ENCODE measurements around the gene BAIAP3.

Gene BAIAP3

GRCh38 chr16:1361685-1362360 lies 28.4 kb downstream of the BAIAP3 start:
- Histone ChIP-seq H3K4me1 (ENCODE audit: control insufficient read depth, low read length) (no peaks in the 10 kb centered on the region), H3K4me3 (ENCODE audit: low read length) (no peak overlapping the region), H3K4me2 (ENCODE audit: low read length) (no peak overlapping the region), H3K36me3 (ENCODE audit: control insufficient read depth, low read length) (peaks cover 18% of the 10 kb centered on the region), H3K9me2 (replicated peaks; ENCODE audit: control insufficient read depth, low read length) (no peaks in the 10 kb centered on the region), H3K9me3 (ENCODE audit: control insufficient read depth, insufficient read depth, low read length) (no peaks in the 10 kb centered on the region), H4K20me1 (ENCODE audit: control insufficient read depth, insufficient read depth, low read depth, low read length) (no peaks in the 10 kb centered on the region), H3K79me2 (ENCODE audit: control insufficient read depth, low read length) (peaks cover 18% of the 10 kb centered on the region), H3F3A (ENCODE audit: control insufficient read depth, insufficient read depth) (0 out of 2 replicates have a peak, but pooled peaks cover 3% of the 10 kb centered on the region), H3K27me3 (ENCODE audit: control insufficient read depth, low read length) (no peaks in the 10 kb centered on the region), H3K27ac (ENCODE audit: low read depth, low read length) (no peak overlapping the region)
- no peak for TF ChIP-seq EZH2phosphoT487 (IDR thresholded peaks at IDR 0.05; ENCODE audit: borderline replicate concordance, low read length)
- no peak for TF ChIP-seq CTCF (IDR thresholded peaks at IDR 0.05; ENCODE audit: low read depth, low read length, poor library complexity, severe bottlenecking)

- H3K9me3 ChIP-seq (ENCODE audit: control insufficient read depth, insufficient read depth, low read length): no peaks in the 10 kb centered on the region
- H3F3A ChIP-seq (ENCODE audit: control insufficient read depth, insufficient read depth): 0 out of 2 replicates have a peak, but pooled peaks cover 3% of the 10 kb centered on the region
- H3K27me3 ChIP-seq (ENCODE audit: control insufficient read depth, low read length): no peaks in the 10 kb centered on the region
- no peaks in the 10 kb centered on the region for H4K20me1 ChIP-seq (ENCODE audit: control insufficient read depth, insufficient read depth, low read depth, low read length)
- no peak overlapping the region for H3K4me2 ChIP-seq (ENCODE audit: low read length)
- no peak overlapping the region for H3K4me3 ChIP-seq (ENCODE audit: low read length)
- H3K27ac ChIP-seq (ENCODE audit: low read depth, low read length): no peak overlapping the region
- peaks cover 15% of the 10 kb centered on the region for H3K79me2 ChIP-seq (ENCODE audit: control insufficient read depth, low read length)
- H3K4me1 ChIP-seq (ENCODE audit: control insufficient read depth, low read length): no peaks in the 10 kb centered on the region
- TF ChIP-seq CTCF (IDR thresholded peaks at IDR 0.05; ENCODE audit: low read depth, low read length, poor library complexity, severe bottlenecking) (no peak), EZH2phosphoT487 (IDR thresholded peaks at IDR 0.05; ENCODE audit: borderline replicate concordance, low read length) (no peak)
- peaks cover 18% of the 10 kb centered on the region for H3K36me3 ChIP-seq (ENCODE audit: control insufficient read depth, low read length)
- no peaks in the 10 kb centered on the region for H3K9me2 ChIP-seq (replicated peaks; ENCODE audit: control insufficient read depth, low read length)
Measured at GRCh38 chr16:1362807-1363206, 29.4 kb downstream of the BAIAP3 start.

GRCh38 chr16:1363501-1364041 lies 30.1 kb downstream of the BAIAP3 start:
- Histone ChIP-seq H3K4me1 (ENCODE audit: control insufficient read depth, low read length) (no peaks in the 10 kb centered on the region), H3K9me2 (replicated peaks; ENCODE audit: control insufficient read depth, low read length) (no peaks in the 10 kb centered on the region), H3K27ac (ENCODE audit: low read depth, low read length) (no peak overlapping the region), H3K9me3 (ENCODE audit: control insufficient read depth, insufficient read depth, low read length) (no peaks in the 10 kb centered on the region), H3K4me3 (ENCODE audit: low read length) (no peak overlapping the region), H3K36me3 (ENCODE audit: control insufficient read depth, low read length) (peaks cover 18% of the 10 kb centered on the region), H3K79me2 (ENCODE audit: control insufficient read depth, low read length) (peaks cover 11% of the 10 kb centered on the region), H3K27me3 (ENCODE audit: control insufficient read depth, low read length) (no peaks in the 10 kb centered on the region), H4K20me1 (ENCODE audit: control insufficient read depth, insufficient read depth, low read depth, low read length) (no peaks in the 10 kb centered on the region), H3F3A (ENCODE audit: control insufficient read depth, insufficient read depth) (0 out of 2 replicates have a peak, but pooled peaks cover 3% of the 10 kb centered on the region), H3K4me2 (ENCODE audit: low read length) (no peak overlapping the region)
- TF ChIP-seq EZH2phosphoT487 (IDR thresholded peaks at IDR 0.05; ENCODE audit: borderline replicate concordance, low read length) (no peak), CTCF (IDR thresholded peaks at IDR 0.05; ENCODE audit: low read depth, low read length, poor library complexity, severe bottlenecking) (peak; percentile 94)

Data from DOHH2 (cell line).